Measurements from ENCODE around the gene STX12.

The STX12 gene

DNA sequence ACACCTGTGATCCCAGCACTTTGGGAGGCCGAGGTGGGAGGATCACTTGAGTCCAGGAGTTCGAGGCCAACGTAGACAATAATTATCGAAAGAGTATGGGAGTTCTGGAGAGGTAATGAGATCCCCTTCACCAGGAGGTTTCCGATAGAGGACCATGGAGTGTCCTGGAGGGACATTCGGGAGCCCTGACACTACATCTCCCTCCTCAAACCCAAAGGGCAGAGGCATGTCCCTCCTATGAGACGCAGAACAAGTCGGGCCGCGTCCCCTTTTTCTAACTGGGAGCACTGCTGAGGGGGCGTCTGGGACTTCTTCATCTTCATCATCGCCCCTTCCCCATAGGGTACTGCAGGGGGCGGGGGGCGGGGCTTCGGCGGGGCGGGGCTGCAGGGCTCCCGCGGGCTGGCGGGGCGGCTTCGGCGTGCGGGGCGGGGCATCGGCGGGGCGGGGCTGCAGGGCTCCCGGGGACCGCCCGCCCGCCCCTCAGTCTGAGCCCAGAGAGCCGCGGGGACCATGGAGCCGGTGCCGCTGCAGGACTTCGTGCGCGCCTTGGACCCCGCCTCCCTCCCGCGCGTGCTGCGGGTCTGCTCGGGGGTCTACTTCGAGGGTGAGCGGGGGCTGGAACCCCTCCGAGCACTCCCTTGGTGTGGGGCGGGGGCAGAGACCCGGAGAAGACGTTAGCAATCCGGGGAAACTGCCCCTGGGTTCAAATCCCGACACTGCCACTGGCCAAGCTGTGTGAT, 99.2 kb downstream of the STX12 start, which contains the start of gene THEMIS2:
TSS of gene THEMIS2 (plus strand) at position 486 of the 743 bp plus-strand sequence. CDS start at position 514, 28 bp downstream.
- DNase-seq, result peak; percentile 25

DNA sequence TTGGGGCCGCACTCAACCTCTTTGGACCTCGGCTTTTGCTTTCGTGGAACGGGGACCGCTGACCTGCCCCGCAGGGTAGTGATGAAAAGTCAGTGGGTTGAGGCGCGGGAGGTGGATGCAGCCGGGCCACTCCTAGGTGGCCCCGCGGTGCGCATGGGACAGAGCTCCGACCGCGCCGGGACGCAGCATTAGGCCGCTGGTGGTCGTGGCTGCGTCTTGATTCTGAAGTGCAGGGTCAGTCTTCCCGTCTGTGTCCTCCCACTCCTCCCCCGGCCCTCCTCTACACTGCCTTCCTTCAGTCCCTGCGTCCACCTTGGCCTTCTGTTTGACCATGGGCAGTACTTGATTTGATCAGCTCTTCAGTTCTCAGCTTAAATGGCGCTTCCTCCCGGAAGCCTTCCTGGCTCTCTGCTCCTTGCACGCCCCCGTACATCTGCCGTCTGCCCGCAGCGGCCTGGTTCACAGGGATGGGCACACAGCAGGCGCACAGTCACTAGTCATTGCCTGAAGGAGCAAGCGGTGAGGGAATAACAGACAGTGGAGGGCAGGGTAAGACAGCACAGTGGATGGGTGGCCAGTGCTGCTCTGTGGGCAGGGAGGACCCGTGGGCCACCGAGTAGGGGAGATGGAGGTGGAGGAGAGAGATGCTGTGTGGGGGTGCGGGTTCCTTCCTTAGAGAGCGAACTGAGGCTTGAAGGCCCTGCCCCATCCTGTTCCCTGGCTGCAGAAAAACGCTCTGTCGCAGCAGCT, 100.0 kb downstream of the STX12 start:
- DNase-seq, result no peak

DNA sequence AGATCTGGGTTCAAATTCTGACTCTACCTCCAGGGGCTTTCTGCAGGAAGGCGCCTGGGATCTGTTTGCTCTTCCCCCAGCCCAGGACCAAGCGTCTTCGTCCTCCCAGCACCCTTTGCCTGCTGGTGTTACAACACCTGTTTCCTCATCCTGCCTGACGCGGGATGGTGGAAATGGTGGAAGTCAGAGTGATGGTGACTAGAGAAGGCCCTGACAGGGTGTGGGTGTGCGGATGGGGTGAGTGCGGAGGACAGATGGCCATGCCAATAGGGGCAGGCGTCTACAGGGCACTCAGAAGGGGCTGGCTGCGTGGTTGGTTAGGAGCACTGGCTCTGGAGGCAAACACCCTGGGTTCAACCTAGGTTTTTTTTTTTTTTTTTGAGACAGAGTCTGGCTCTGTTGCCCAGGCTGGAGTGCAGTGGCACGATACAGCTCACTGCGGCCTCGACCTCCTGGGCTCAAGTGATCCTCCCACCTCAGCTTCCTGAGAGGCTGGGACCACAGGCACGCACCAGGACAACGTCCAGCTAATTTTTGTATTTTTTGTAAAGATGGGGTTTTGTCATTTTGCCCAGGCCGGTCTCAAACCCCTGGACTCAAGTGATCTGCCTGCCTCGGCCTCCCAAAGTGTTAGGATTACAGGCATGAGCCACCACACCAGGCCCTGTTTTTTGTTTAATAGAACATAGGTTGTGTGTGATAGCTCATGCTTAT, 100.8 kb downstream of the STX12 start:
- no peak for DNase-seq
